ENCODE data around the gene DPP10.

- TF ChIP-seq CTCF (IDR thresholded peaks at IDR 0.05; ENCODE audit: low read length) (no peak), EZH2 (IDR thresholded peaks at IDR 0.05; ENCODE audit: borderline replicate concordance, low read length) (no peak)
Measured at GRCh38 chr2:115163572-115163971, 721.1 kb downstream of the DPP10 start.

Data from OCI-LY1 (cell line).